ENCODE results near the gene TRIP10. TPM values are rescaled to one million over a fixed set of nuclear protein-coding genes. Genes with fewer than 3 reads are reported as not detected.
"Not testable (repeated sequence)": the region's sequence is repeated elsewhere in the genome, so short reads cannot be mapped to it uniquely, and the experiment has no call there.

The TRIP10 gene
- total RNA-seq, 4 donors from 2014 or later: 48.9 to 65.8 (median 58.8) TPM

- Histone ChIP-seq H3K27me3 (no peaks in the 10 kb centered on the region), H3K9me3 (no peaks in the 10 kb centered on the region), H3K4me3 (replicated peaks in 1 of 3) (peak within 1 kb of the TSS in 2 of 3 donors; percentile 32 to 39), H3K27ac (peak within 1 kb of the TSS; percentile 21 to 88 (median 81)), H3K4me1 (peaks cover 16 to 21% of the 10 kb centered on the region in 2 donors), H3K36me3 (no peaks in the 10 kb centered on the region)
- intact Hi-C loops (cut with DNase I): no loop called here
- peak; percentile 92 to 94 for DNase-seq
- WGBS, 2 donors: 4 to 8% methylated on average over 35 to 38 of the region's 47 CpGs
- TF ChIP-seq POLR2A (IDR thresholded peaks at IDR 0.05) (peak in 1 of 2 donors; percentile 77), CTCF (IDR thresholded peaks at IDR 0.05) (no peak)
These were observed 28.1 kb downstream of the TRIP10 start, which contains the start of gene SH2D3A for GRCh38 chr19:6767357-6768235. Gene SH2D3A (minus strand): TSS chr19:6767435. CDS start chr19:6763748, 3,687 bp downstream.

- Histone ChIP-seq H3K9me3 (no peaks in the 10 kb centered on the region), H3K4me1 (peaks cover 16 to 21% of the 10 kb centered on the region in 2 donors), H3K36me3 (no peaks in the 10 kb centered on the region), H3K27ac (no peak overlapping the region), H3K4me3 (replicated peaks in 1 of 3) (no peak overlapping the region), H3K27me3 (no peaks in the 10 kb centered on the region)
- intact Hi-C loops (cut with DNase I): no loop called here
- WGBS, 2 donors: 64 to 70% methylated on average over 8 of the region's 8 CpGs
- DNase-seq: no peak
- TF ChIP-seq POLR2A (IDR thresholded peaks at IDR 0.05) (no peak), CTCF (IDR thresholded peaks at IDR 0.05) (no peak)
These were observed 28.8 kb downstream of the TRIP10 start for GRCh38 chr19:6768236-6768785.

GRCh38 chr19:6769006-6769619, 29.6 kb downstream of the TRIP10 start:
- Histone ChIP-seq H3K4me1 (peaks cover 16 to 21% of the 10 kb centered on the region in 2 donors), H3K36me3 (no peaks in the 10 kb centered on the region), H3K9me3 (no peaks in the 10 kb centered on the region), H3K4me3 (replicated peaks in 1 of 3) (no peak overlapping the region), H3K27ac (no peak overlapping the region), H3K27me3 (no peaks in the 10 kb centered on the region)
- WGBS, 2 donors: 61 to 64% methylated on average over 11 of the region's 11 CpGs
- TF ChIP-seq POLR2A (IDR thresholded peaks at IDR 0.05): no peak
- peak in 3 of 6 experiments; percentile 24 to 34 (median 29) for TF ChIP-seq CTCF (IDR thresholded peaks at IDR 0.05)
- DNase-seq: no peak
- intact Hi-C loops (cut with DNase I): no loop called here

GRCh38 chr19:6771648-6772027, 32.2 kb downstream of the TRIP10 start:
- intact Hi-C loops (cut with DNase I): loop anchor here (10.0 kb wide), 1 partner anchor 137 kb away; no protein-coding TSS in a partner anchor

GRCh38 chr19:6772028-6772865, 32.8 kb downstream of the TRIP10 start, which contains the start of gene VAV1:
Gene VAV1 (plus strand): TSS chr19:6772708. CDS start chr19:6772808, 100 bp downstream.
- intact Hi-C loops (cut with DNase I): loop anchor here (10.0 kb wide), 1 partner anchor 137 kb away; no protein-coding TSS in a partner anchor
- Histone ChIP-seq H3K36me3 (no peaks in the 10 kb centered on the region), H3K27me3 (no peaks in the 10 kb centered on the region), H3K9me3 (no peaks in the 10 kb centered on the region), H3K4me1 (peaks cover 6 to 7% of the 10 kb centered on the region in 2 donors), H3K27ac (no peak within 1 kb of the TSS), H3K4me3 (replicated peaks in 1 of 3) (peak within 1 kb of the TSS in 1 of 3 donors; percentile 2)
- no peak for TF ChIP-seq CTCF (IDR thresholded peaks at IDR 0.05)
- TF ChIP-seq POLR2A (IDR thresholded peaks at IDR 0.05): no peak
- WGBS, 2 donors: 63 to 69% methylated on average over 18 to 20 of the region's 25 CpGs
- DNase-seq: peak; percentile 17 to 35

More at GRCh38 chr19:6771648-6772027, 32.2 kb downstream of the TRIP10 start:
- not testable (repeated sequence) for H3K4me1 ChIP-seq; H3K36me3 ChIP-seq; H3K9me3 ChIP-seq; DNase-seq; H3K27me3 ChIP-seq; H3K4me3 ChIP-seq (replicated peaks in 1 of 3); H3K27ac ChIP-seq
- 93 to 96% methylated on average over 7 of the region's 7 CpGs for WGBS, 2 donors

Measured in thyroid gland (tissue), 4 donors.